Breast epithelium (tissue), 4 donors: Measurements from ENCODE around the gene RRP15. TPM values are rescaled to one million over a fixed set of nuclear protein-coding genes. Genes with fewer than 3 reads are reported as not detected.

Experiments used
- DNase-seq, 2 donors: peaks; one replicate each; pipeline ENCODE4 v3.0.0-alpha.2; 2019; ENCODE audit warnings: low spot score in 2 of 2
- H3K27ac ChIP-seq, 2 donors: fragments of 200-600 bp; sonication (generic) in 1 of 2; one replicate each; pipeline ENCODE4 v1.5.1; 2016 to 2019; ENCODE audit warnings: mild to moderate bottlenecking in 1 of 2
- H3K27me3 ChIP-seq, 2 donors: fragments of 200-600 bp; sonication (generic) in 1 of 2; one replicate each; pipeline versions ENCODE4 v1.5.1 to v1.6.0; 2017 to 2019; ENCODE audit warnings: control low read depth in 1 of 2, mild to moderate bottlenecking in 1 of 2
- H3K36me3 ChIP-seq: fragments of 200-600 bp; one replicate; pipeline ENCODE4 v1.5.1; 2019
- H3K4me1 ChIP-seq, 2 donors: fragments of 200-600 bp; sonication (generic); one replicate each; pipeline ENCODE4 v1.5.1; 2016 to 2019; ENCODE audit warnings: control low read depth in 1 of 2
- H3K4me3 ChIP-seq, 3 donors: fragments of 200-600 bp; sonication (generic); 1 replicate in 2 of 3; 2 replicates in 1 of 3; pipeline ENCODE4 v1.5.1; 2016 to 2019; ENCODE audit warnings: mild to moderate bottlenecking in 3 of 3, moderate library complexity in 2 of 3
- H3K9me3 ChIP-seq, 2 donors: fragments of 200-600 bp; sonication (generic) in 1 of 2; one replicate each; pipeline ENCODE4 v1.5.1; 2016 to 2019; ENCODE audit warnings: control low read depth in 1 of 2
- POLR2A ChIP-seq: fragments of 450-650 bp; IDR thresholded peaks from one replicate; pipeline ENCODE4 v1.6.1; 2016; ENCODE audit warnings: antibody characterized with exemption, mild to moderate bottlenecking, moderate library complexity
- POLR2AphosphoS5 ChIP-seq, 3 donors: sonication (generic); formaldehyde crosslinking; IDR thresholded peaks; one replicate each; pipeline ENCODE4 v1.6.1; 2017; ENCODE audit warnings: antibody characterized with exemption in 3 of 3
- intact Hi-C: fragments of 100-400 bp; cut with DNase I; formaldehyde crosslinking; loops from one replicate; pipeline ENCODE4 v1.15.1; 2023; ENCODE audit warnings: low total_unique reads
- total RNA-seq, 3 donors: library from RNA; depleted of rRNA; stranded (reverse); fragments of >200 nt; gene quantifications; one replicate each; pipeline ENCODE4 v1.1.0, GENCODE V29; 2016
- TF ChIP-seq, protein P1 (sequence below), 3 donors: fragments of 450-650 bp; IDR thresholded peaks; one replicate each; pipeline ENCODE4 v1.5.1; 2016 to 2017; ENCODE audit warnings: antibody characterized with exemption in 3 of 3, mild to moderate bottlenecking in 3 of 3, moderate library complexity in 3 of 3

The RRP15 gene
- total RNA-seq, 3 donors from 2014 or later = 6.2 to 8.8 (median 7.8) TPM

- intact Hi-C loops = no loop called here
- no peaks in the 10 kb centered on the region for H3K36me3 ChIP-seq
- TF ChIP-seq, protein P1, sequence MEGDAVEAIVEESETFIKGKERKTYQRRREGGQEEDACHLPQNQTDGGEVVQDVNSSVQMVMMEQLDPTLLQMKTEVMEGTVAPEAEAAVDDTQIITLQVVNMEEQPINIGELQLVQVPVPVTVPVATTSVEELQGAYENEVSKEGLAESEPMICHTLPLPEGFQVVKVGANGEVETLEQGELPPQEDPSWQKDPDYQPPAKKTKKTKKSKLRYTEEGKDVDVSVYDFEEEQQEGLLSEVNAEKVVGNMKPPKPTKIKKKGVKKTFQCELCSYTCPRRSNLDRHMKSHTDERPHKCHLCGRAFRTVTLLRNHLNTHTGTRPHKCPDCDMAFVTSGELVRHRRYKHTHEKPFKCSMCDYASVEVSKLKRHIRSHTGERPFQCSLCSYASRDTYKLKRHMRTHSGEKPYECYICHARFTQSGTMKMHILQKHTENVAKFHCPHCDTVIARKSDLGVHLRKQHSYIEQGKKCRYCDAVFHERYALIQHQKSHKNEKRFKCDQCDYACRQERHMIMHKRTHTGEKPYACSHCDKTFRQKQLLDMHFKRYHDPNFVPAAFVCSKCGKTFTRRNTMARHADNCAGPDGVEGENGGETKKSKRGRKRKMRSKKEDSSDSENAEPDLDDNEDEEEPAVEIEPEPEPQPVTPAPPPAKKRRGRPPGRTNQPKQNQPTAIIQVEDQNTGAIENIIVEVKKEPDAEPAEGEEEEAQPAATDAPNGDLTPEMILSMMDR (IDR thresholded peaks at IDR 0.05) = no peak
- no peak for TF ChIP-seq POLR2A
- no peak for TF ChIP-seq POLR2AphosphoS5 (IDR thresholded peaks at IDR 0.05)
- H3K27ac ChIP-seq = no peak overlapping the region
- no peak for DNase-seq
- H3K9me3 ChIP-seq = no peaks in the 10 kb centered on the region
- no peaks in the 10 kb centered on the region for H3K27me3 ChIP-seq
- H3K4me3 ChIP-seq = no peak overlapping the region
- H3K4me1 ChIP-seq = no peaks in the 10 kb centered on the region
These were observed 7.4 kb downstream of the RRP15 start for GRCh38 chr1:218292515-218292914.

DNA sequence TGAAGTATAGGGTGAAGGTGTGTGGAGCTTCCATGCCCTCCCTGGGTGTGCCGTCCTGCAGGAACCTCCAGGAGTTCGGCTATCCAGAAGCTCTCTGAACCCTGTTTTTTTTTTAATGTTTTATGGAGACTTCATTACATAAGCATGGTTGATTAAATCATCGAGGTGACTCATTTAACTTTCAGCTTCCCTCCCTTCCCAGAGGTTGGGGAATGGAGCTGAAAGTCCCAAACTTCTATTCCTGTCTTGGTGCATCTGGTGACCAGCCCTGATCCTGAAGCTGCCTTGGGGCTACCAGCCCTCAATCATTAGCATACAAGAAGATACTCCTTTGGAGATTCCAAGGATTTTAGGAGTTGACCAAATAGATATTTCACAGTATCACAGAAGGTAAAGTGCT lies 9.5 kb downstream of the RRP15 start:
- H3K27me3 ChIP-seq = no peaks in the 10 kb centered on the region
- intact Hi-C loops = no loop called here
- H3K4me1 ChIP-seq = no peaks in the 10 kb centered on the region
- TF ChIP-seq, protein P1 (IDR thresholded peaks at IDR 0.05) = no peak
- TF ChIP-seq POLR2A = no peak
- TF ChIP-seq POLR2AphosphoS5 (IDR thresholded peaks at IDR 0.05) = no peak
- DNase-seq = no peak
- no peaks in the 10 kb centered on the region for H3K36me3 ChIP-seq
- no peaks in the 10 kb centered on the region for H3K9me3 ChIP-seq
- no peak overlapping the region for H3K4me3 ChIP-seq
- no peak overlapping the region for H3K27ac ChIP-seq

DNA sequence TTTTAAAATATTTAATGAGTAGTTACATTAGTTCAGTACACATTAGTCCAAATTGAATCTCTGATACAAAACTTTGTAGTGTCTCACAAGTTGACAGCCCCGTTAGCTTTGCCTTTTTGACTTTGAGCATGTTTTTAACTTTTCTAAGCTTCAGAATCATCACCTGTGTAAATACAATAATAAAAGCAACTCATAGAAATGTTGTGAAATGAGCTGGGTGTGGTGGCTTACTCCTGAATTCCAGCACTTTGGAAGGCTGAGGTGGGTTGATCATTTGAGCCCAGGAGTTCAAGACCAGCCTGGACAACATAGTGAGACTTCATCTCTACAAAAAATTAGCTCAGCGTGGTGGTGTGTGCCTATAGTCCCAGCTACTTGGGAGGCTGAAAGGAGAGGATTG lies 11.1 kb downstream of the RRP15 start:
- TF ChIP-seq POLR2A (no peak), POLR2AphosphoS5 (IDR thresholded peaks at IDR 0.05) (no peak)
- TF ChIP-seq, protein P1 (IDR thresholded peaks at IDR 0.05) = no peak
- H3K36me3 ChIP-seq = no peaks in the 10 kb centered on the region
- no peaks in the 10 kb centered on the region for H3K4me1 ChIP-seq
- DNase-seq = no peak
- no peaks in the 10 kb centered on the region for H3K27me3 ChIP-seq
- no peak overlapping the region for H3K4me3 ChIP-seq
- intact Hi-C loops = no loop called here
- H3K9me3 ChIP-seq = no peaks in the 10 kb centered on the region
- H3K27ac ChIP-seq = no peak overlapping the region

- no peaks in the 10 kb centered on the region for H3K9me3 ChIP-seq
- intact Hi-C loops = no loop called here
These were observed 12.4 kb downstream of the RRP15 start for GRCh38 chr1:218297461-218297860.

DNA sequence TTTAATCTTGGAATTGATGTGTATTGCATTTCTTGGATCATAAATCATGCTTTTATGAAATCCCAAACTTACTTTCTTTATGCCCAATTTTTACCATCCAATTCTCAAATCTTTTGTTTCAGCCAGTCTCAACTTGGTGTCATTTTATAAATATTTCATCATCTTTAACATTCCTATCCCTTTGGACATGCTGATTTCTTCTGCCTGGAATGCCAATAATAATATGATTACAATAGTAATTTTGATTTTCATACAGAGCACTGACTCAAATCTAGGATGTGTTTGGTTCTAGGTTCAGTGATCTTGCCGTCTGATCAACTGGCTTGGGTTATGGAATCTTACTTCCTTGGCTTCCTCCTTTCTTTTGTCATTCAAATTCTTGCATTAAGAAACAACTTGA lies 12.8 kb downstream of the RRP15 start:
- H3K4me1 ChIP-seq = no peaks in the 10 kb centered on the region
- DNase-seq = no peak
- no peaks in the 10 kb centered on the region for H3K27me3 ChIP-seq
- H3K4me3 ChIP-seq = no peak overlapping the region
- intact Hi-C loops = no loop called here
- no peaks in the 10 kb centered on the region for H3K36me3 ChIP-seq
- H3K27ac ChIP-seq = no peak overlapping the region
- no peaks in the 10 kb centered on the region for H3K9me3 ChIP-seq
- TF ChIP-seq POLR2A (no peak), POLR2AphosphoS5 (IDR thresholded peaks at IDR 0.05) (no peak)
- TF ChIP-seq, protein P1 (IDR thresholded peaks at IDR 0.05) = no peak

More at GRCh38 chr1:218297461-218297860, 12.4 kb downstream of the RRP15 start:
- DNase-seq = no peak
- Histone ChIP-seq H3K4me3 (no peak overlapping the region), H3K4me1 (no peaks in the 10 kb centered on the region), H3K36me3 (no peaks in the 10 kb centered on the region), H3K27ac (no peak overlapping the region), H3K27me3 (no peaks in the 10 kb centered on the region)
- TF ChIP-seq POLR2A (no peak), POLR2AphosphoS5 (IDR thresholded peaks at IDR 0.05) (no peak)
- TF ChIP-seq, protein P1 (IDR thresholded peaks at IDR 0.05) = no peak
